ENCODE data around the gene USF2. TPM values are rescaled to one million over a fixed set of nuclear protein-coding genes. Genes with fewer than 3 reads are reported as not detected.

Gene USF2
- total RNA-seq, 2 donors from 2014 or later = 78.9 to 88.0 TPM

GRCh38 chr19:35261356-35262100, 7.2 kb upstream of the USF2 start:
- intact Hi-C loops (cut with DNase I) = loop anchor here in 1 of 2 donors (10.0 kb wide), 1 partner anchor 117 kb away; the partner anchor contains the start of gene FXYD7
- DNase-seq (ENCODE audit: low spot score) = peak; percentile 44

GRCh38 chr19:35262101-35262761, 6.5 kb upstream of the USF2 start:
- intact Hi-C loops (cut with DNase I) = loop anchor here in 1 of 2 donors (10.0 kb wide), 1 partner anchor 117 kb away; the partner anchor contains the start of gene FXYD7
- peak; percentile 69 for DNase-seq (ENCODE audit: low spot score)

- DNase-seq (ENCODE audit: low spot score) = peak; percentile 19
- intact Hi-C loops (cut with DNase I) = loop anchor here in 1 of 2 donors (10.0 kb wide), 1 partner anchor 120 kb away; the partner anchor contains the start of gene FXYD7
Observed at GRCh38 chr19:35264268-35265125, 4.3 kb upstream of the USF2 start.

DNA sequence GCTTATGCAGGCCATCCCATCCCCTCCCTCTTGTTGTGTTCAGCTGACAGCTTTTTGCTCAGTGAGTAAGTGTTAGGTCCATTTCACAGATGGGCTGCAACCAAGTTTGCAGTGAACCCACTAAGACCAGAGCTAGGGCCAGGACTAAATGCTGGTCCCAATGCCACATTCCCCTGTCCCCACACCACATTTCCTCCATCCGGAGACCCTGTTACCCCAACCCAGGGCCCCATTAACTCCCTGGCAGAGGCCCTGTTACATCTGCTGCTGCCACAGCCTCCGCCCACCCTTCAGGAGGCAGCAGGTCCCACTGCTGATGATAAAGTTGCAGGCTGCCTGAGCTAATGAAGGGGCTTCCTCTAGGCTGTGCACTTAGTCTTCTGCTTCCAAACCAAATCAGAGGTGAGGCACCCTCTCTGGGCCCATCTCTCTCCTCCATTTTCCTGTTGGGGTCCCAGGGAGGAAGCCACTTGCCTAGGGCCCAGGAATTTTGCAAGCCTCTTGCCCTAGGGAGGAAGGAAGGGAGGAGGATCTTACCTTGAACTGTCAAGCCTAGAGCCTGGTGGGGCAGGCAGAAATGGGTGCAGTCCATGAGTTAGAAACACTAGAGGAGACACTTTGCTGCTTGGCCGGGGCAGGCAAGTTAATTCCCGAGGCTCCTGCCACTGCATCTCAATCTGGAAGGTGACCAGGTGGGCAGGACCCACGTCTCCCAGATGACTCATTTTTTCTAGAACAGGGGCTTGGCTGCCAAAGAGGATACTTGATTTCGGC, 3.4 kb upstream of the USF2 start:
- DNase-seq (ENCODE audit: low spot score) = peak; percentile 74
- intact Hi-C loops (cut with DNase I) = loop anchor here in 1 of 2 donors (10.0 kb wide), 1 partner anchor 121 kb away; the partner anchor contains the start of gene FXYD7

GRCh38 chr19:35265900-35266519, 2.8 kb upstream of the USF2 start:
- intact Hi-C loops (cut with DNase I) = loop anchor here in 1 of 2 donors (10.0 kb wide), 1 partner anchor 121 kb away; the partner anchor contains the start of gene FXYD7
- DNase-seq (ENCODE audit: low spot score) = no peak

- peak; percentile 83 for DNase-seq (ENCODE audit: low spot score)
- intact Hi-C loops (cut with DNase I) = loop anchor here in 1 of 2 donors (10.0 kb wide), 1 partner anchor 122 kb away; the partner anchor contains the start of gene FXYD7
Observed at GRCh38 chr19:35266520-35267352, 2.0 kb upstream of the USF2 start.

DNA sequence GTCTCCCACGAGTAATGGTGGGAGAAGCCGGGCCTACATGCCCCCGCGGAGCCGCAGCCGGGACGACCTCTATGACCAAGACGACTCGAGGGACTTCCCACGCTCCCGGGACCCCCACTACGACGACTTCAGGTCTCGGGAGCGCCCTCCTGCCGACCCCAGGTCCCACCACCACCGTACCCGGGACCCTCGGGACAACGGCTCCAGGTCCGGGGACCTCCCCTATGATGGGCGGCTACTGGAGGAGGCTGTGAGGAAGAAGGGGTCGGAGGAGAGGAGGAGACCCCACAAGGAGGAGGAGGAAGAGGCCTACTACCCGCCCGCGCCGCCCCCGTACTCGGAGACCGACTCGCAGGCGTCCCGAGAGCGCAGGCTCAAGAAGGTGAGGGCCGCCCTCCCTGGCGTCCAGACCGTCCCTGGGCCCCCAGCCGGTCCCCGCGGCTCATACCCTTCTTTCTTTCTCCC, 1.4 kb upstream of the USF2 start:
- DNase-seq (ENCODE audit: low spot score) = peak; percentile 89

GRCh38 chr19:35267818-35268535, 785 bp upstream of the USF2 start:
- peak; percentile 92 for DNase-seq (ENCODE audit: low spot score)
- intact Hi-C loops (cut with DNase I) = loop anchor here in 1 of 2 donors (10.0 kb wide), 1 partner anchor 123 kb away; the partner anchor contains the start of gene FXYD7

More for the DNA sequence above, 1.4 kb upstream of the USF2 start:
- intact Hi-C loops (cut with DNase I) = loop anchor here in 1 of 2 donors (10.0 kb wide), 1 partner anchor 123 kb away; the partner anchor contains the start of gene FXYD7

- intact Hi-C loops (cut with DNase I) = loop anchor here in 1 of 2 donors (10.0 kb wide), 2 partner anchors 125 to 225 kb away; partner anchors contain the start of genes FXYD7 and KRTDAP
- DNase-seq (ENCODE audit: low spot score) = peak; percentile 96
Observed at GRCh38 chr19:35269438-35270117, 816 bp downstream of the USF2 start.

GRCh38 chr19:35270381-35270811, 1.6 kb downstream of the USF2 start:
- intact Hi-C loops (cut with DNase I) = loop anchor here in 1 of 2 donors (10.0 kb wide), 1 partner anchor 224 kb away; the partner anchor contains the start of gene KRTDAP
- no peak for DNase-seq (ENCODE audit: low spot score)

GRCh38 chr19:35271546-35271945, 2.8 kb downstream of the USF2 start:
- DNase-seq (ENCODE audit: low spot score) = no peak
- intact Hi-C loops (cut with DNase I) = loop anchor here in 1 of 2 donors (10.0 kb wide), 1 partner anchor 223 kb away; the partner anchor contains the start of gene KRTDAP

DNA sequence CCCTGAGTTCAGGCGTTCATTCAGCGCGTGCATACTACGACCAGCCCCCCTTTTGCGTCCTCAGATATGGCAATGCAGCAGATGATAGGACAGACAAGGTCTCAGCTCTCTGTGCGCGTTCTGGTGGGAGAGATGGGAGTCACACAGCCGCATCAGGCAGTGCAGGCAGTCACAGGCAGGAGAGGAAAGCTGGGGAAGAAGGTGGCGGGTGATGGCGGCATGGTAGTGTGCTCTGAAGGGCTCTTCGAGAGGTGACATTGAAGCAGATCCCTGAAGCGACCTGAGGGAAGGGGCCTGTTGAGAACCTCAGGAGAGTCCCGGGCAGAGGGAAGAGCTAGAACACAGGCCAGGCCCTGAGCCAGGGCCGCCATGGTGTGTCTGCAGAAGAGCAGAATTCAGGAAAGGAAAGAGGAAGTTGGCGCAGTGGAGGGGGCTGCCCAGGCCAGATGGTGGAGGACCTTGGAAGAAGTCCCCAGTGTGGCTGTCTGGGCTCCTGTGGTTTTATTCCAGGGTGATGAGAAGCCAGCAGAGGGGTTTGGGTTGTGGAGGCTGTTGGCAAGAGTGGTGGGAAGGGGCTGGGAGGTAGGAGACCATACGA, 3.5 kb downstream of the USF2 start:
- intact Hi-C loops (cut with DNase I) = loop anchor here in 1 of 2 donors (10.0 kb wide), 1 partner anchor 223 kb away; the partner anchor contains the start of gene KRTDAP
- DNase-seq (ENCODE audit: low spot score) = no peak

- DNase-seq (ENCODE audit: low spot score) = no peak
- intact Hi-C loops (cut with DNase I) = loop anchor here in 1 of 2 donors (10.0 kb wide), 1 partner anchor 222 kb away; the partner anchor contains the start of gene KRTDAP
Observed at GRCh38 chr19:35272954-35273649, 4.3 kb downstream of the USF2 start.

- no peak for DNase-seq (ENCODE audit: low spot score)
- intact Hi-C loops (cut with DNase I) = loop anchor here in 1 of 2 donors (10.0 kb wide), 1 partner anchor 221 kb away; the partner anchor contains the start of gene KRTDAP
Observed at GRCh38 chr19:35273686-35274259, 5.0 kb downstream of the USF2 start.

All from posterior vena cava (tissue), 2 donors.